ENCODE data around the gene GTF2H4.
"Not testable (repeated sequence)": the region's sequence is repeated elsewhere in the genome, so short reads cannot be mapped to it uniquely, and the experiment has no call there.

GTF2H4 gene

GRCh38 chr6:30894935-30895334 is 13.1 kb upstream of the GTF2H4 start:
- no peak for DNase-seq

GRCh38 chr6:30895343-30895742 is 12.7 kb upstream of the GTF2H4 start:
- no peak for DNase-seq

GRCh38 chr6:30896541-30896940 is 11.5 kb upstream of the GTF2H4 start:
- no peak for DNase-seq

- no peak for DNase-seq
These were observed 10.1 kb upstream of the GTF2H4 start for GRCh38 chr6:30897882-30898281.

GRCh38 chr6:30898750-30899360 is 9.2 kb upstream of the GTF2H4 start:
- peak in 1 of 14 donors; percentile 47 for DNase-seq

GRCh38 chr6:30900863-30901417 is 7.1 kb upstream of the GTF2H4 start:
- no peak for DNase-seq

GRCh38 chr6:30901436-30901835 is 6.6 kb upstream of the GTF2H4 start:
- no peak for DNase-seq

- DNase-seq, result not testable (repeated sequence)
These were observed 5.8 kb upstream of the GTF2H4 start for GRCh38 chr6:30902196-30902595.

GRCh38 chr6:30902709-30903108 is 5.3 kb upstream of the GTF2H4 start:
- no peak for DNase-seq

GRCh38 chr6:30903236-30903635 is 4.8 kb upstream of the GTF2H4 start:
- no peak for DNase-seq

GRCh38 chr6:30907290-30907757 is 683 bp upstream of the GTF2H4 start:
- DNase-seq, result not testable (repeated sequence)

GRCh38 chr6:30908700-30909099 is 693 bp downstream of the GTF2H4 start:
- DNase-seq, result no peak

GRCh38 chr6:30910473-30910872 is 2.5 kb downstream of the GTF2H4 start:
- DNase-seq, result not testable (repeated sequence)

GRCh38 chr6:30912746-30913520 is 4.9 kb downstream of the GTF2H4 start:
- peak in 1 of 14 donors; percentile 12 for DNase-seq

- DNase-seq, result peak in 2 of 14 donors; percentile 53 to 55
These were observed 5.7 kb downstream of the GTF2H4 start for GRCh38 chr6:30913721-30914075.

- DNase-seq, result peak in 13 of 14 donors; percentile 85 to 97 (median 92)
These were observed 6.3 kb downstream of the GTF2H4 start, which contains the start of gene VARS2 for GRCh38 chr6:30914076-30914853. TSS of gene VARS2 (plus strand) at chr6:30914238. CDS start at chr6:30914837, 599 bp downstream.

- peak in 7 of 14 donors; percentile 41 to 70 (median 57) for DNase-seq
These were observed 7.0 kb downstream of the GTF2H4 start for GRCh38 chr6:30914854-30915590.

GRCh38 chr6:30915591-30915946 is 7.6 kb downstream of the GTF2H4 start:
- peak in 11 of 14 donors; percentile 18 to 70 (median 46) for DNase-seq

- DNase-seq, result no peak
These were observed 9.0 kb downstream of the GTF2H4 start for GRCh38 chr6:30917041-30917440.

- DNase-seq, result no peak
These were observed 9.5 kb downstream of the GTF2H4 start for GRCh38 chr6:30917487-30917886.

GRCh38 chr6:30918670-30919069 is 10.7 kb downstream of the GTF2H4 start:
- DNase-seq, result no peak

- no peak for DNase-seq
These were observed 14.4 kb downstream of the GTF2H4 start for GRCh38 chr6:30922447-30922852.
